Stimulated activated memory B cell treated with anti-CD40 and anti-IgM and Interleukin-4, amounts not matched to agents 10 μg/mL and 1 μg/mL and 100 μg/mL, for 72 hours (primary cell): ENCODE data around the gene PARM1.
"Not testable (repeated sequence)": the region's sequence is repeated elsewhere in the genome, so short reads cannot be mapped to it uniquely, and the experiment has no call there.

Experiments used
- ATAC-seq: fragments of 150-1000 bp; cut with Tn5 transposase; 2 replicates; pipeline ENCODE4 v1.10.0; 2021
- H3K27ac Mint-ChIP-seq: one replicate; pipeline ENCODE4 v1.8.0; 2022; ENCODE audit warnings: mild to moderate bottlenecking, mixed read lengths
- H3K27me3 Mint-ChIP-seq: one replicate; pipeline ENCODE4 v1.8.0; 2022; ENCODE audit warnings: mixed read lengths
- H3K36me3 Mint-ChIP-seq: one replicate; pipeline ENCODE4 v1.8.0; 2022; ENCODE audit warnings: mixed read lengths
- H3K4me1 Mint-ChIP-seq: one replicate; pipeline ENCODE4 v1.8.0; 2022; ENCODE audit warnings: mixed read lengths
- H3K4me3 Mint-ChIP-seq: one replicate; pipeline ENCODE4 v1.8.0; 2022; ENCODE audit warnings: mild to moderate bottlenecking, moderate library complexity, mixed read lengths
- H3K9me3 Mint-ChIP-seq: one replicate; pipeline ENCODE4 v1.8.0; 2022; ENCODE audit warnings: mixed read lengths

The PARM1 gene

GRCh38 chr4:74961230-74961629 is 28.3 kb downstream of the PARM1 start:
- peaks cover 27% of the 10 kb centered on the region for H3K36me3 Mint-ChIP-seq
- H3K4me3 Mint-ChIP-seq = no peak overlapping the region
- peaks cover 8% of the 10 kb centered on the region for H3K9me3 Mint-ChIP-seq
- ATAC-seq = no peak
- no peak overlapping the region for H3K27ac Mint-ChIP-seq
- H3K4me1 Mint-ChIP-seq = peaks cover 9% of the 10 kb centered on the region
- H3K27me3 Mint-ChIP-seq = no peaks in the 10 kb centered on the region

GRCh38 chr4:74962584-74962983 is 29.7 kb downstream of the PARM1 start:
- no peak overlapping the region for H3K4me3 Mint-ChIP-seq
- no peak overlapping the region for H3K27ac Mint-ChIP-seq
- ATAC-seq = no peak
- peaks cover 8% of the 10 kb centered on the region for H3K9me3 Mint-ChIP-seq
- H3K27me3 Mint-ChIP-seq = no peaks in the 10 kb centered on the region
- peaks cover 30% of the 10 kb centered on the region for H3K36me3 Mint-ChIP-seq
- peaks cover 13% of the 10 kb centered on the region for H3K4me1 Mint-ChIP-seq

- Mint-ChIP-seq H3K4me1 (peaks cover 21% of the 10 kb centered on the region), H3K27me3 (no peaks in the 10 kb centered on the region), H3K27ac (no peak overlapping the region), H3K36me3 (peaks cover 30% of the 10 kb centered on the region), H3K4me3 (no peak overlapping the region), H3K9me3 (peaks cover 8% of the 10 kb centered on the region)
- ATAC-seq = no peak
These were observed 31.4 kb downstream of the PARM1 start for GRCh38 chr4:74964311-74964710.

- ATAC-seq = no peak
- no peak overlapping the region for H3K4me3 Mint-ChIP-seq
- H3K27ac Mint-ChIP-seq = no peak overlapping the region
- H3K4me1 Mint-ChIP-seq = peaks cover 23% of the 10 kb centered on the region
- H3K36me3 Mint-ChIP-seq = peaks cover 9% of the 10 kb centered on the region
- no peaks in the 10 kb centered on the region for H3K9me3 Mint-ChIP-seq
- H3K27me3 Mint-ChIP-seq = no peaks in the 10 kb centered on the region
These were observed 34.4 kb downstream of the PARM1 start for GRCh38 chr4:74967324-74967723.

- ATAC-seq = peak; percentile 70
- Mint-ChIP-seq H3K27me3 (no peaks in the 10 kb centered on the region), H3K36me3 (peaks cover 10% of the 10 kb centered on the region), H3K4me3 (no peak overlapping the region), H3K27ac (peak overlapping the region; percentile 34), H3K9me3 (peaks cover under 1% of the 10 kb centered on the region), H3K4me1 (peaks cover 19% of the 10 kb centered on the region)
These were observed 35.7 kb downstream of the PARM1 start for GRCh38 chr4:74968456-74969164.

GRCh38 chr4:74969507-74970474 is 36.9 kb downstream of the PARM1 start:
- H3K9me3 Mint-ChIP-seq = peaks cover 3% of the 10 kb centered on the region
- H3K27me3 Mint-ChIP-seq = no peaks in the 10 kb centered on the region
- ATAC-seq = no peak

GRCh38 chr4:74970577-74970976 is 37.7 kb downstream of the PARM1 start:
- no peak for ATAC-seq
- H3K4me1 Mint-ChIP-seq = peaks cover 19% of the 10 kb centered on the region
- H3K27ac Mint-ChIP-seq = no peak overlapping the region
- no peaks in the 10 kb centered on the region for H3K27me3 Mint-ChIP-seq
- peaks cover 3% of the 10 kb centered on the region for H3K9me3 Mint-ChIP-seq
- H3K36me3 Mint-ChIP-seq = peaks cover 14% of the 10 kb centered on the region
- H3K4me3 Mint-ChIP-seq = no peak overlapping the region

More at GRCh38 chr4:74969507-74970474, 36.9 kb downstream of the PARM1 start:
- H3K36me3 Mint-ChIP-seq = peaks cover 14% of the 10 kb centered on the region
- H3K27ac Mint-ChIP-seq = peak overlapping the region; percentile 34
- no peak overlapping the region for H3K4me3 Mint-ChIP-seq
- H3K4me1 Mint-ChIP-seq = peaks cover 19% of the 10 kb centered on the region

- Mint-ChIP-seq H3K9me3 (peaks cover 3% of the 10 kb centered on the region), H3K36me3 (peaks cover 20% of the 10 kb centered on the region), H3K27ac (no peak overlapping the region), H3K27me3 (no peaks in the 10 kb centered on the region), H3K4me1 (peaks cover 13% of the 10 kb centered on the region), H3K4me3 (no peak overlapping the region)
- no peak for ATAC-seq
These were observed 38.9 kb downstream of the PARM1 start for GRCh38 chr4:74971862-74972261.

- Mint-ChIP-seq H3K4me3 (no peak overlapping the region), H3K9me3 (peaks cover 15% of the 10 kb centered on the region), H3K27ac (no peak overlapping the region), H3K36me3 (peaks cover 33% of the 10 kb centered on the region), H3K27me3 (no peaks in the 10 kb centered on the region), H3K4me1 (no peaks in the 10 kb centered on the region)
- ATAC-seq = no peak
These were observed 42.2 kb downstream of the PARM1 start for GRCh38 chr4:74975082-74975481.

GRCh38 chr4:74975848-74976824 is 43.2 kb downstream of the PARM1 start:
- ATAC-seq = no peak
- Mint-ChIP-seq H3K36me3 (peaks cover 30% of the 10 kb centered on the region), H3K4me1 (no peaks in the 10 kb centered on the region), H3K9me3 (peaks cover 15% of the 10 kb centered on the region), H3K27me3 (no peaks in the 10 kb centered on the region), H3K27ac (no peak overlapping the region), H3K4me3 (no peak overlapping the region)

GRCh38 chr4:74982546-74983252 is 49.8 kb downstream of the PARM1 start:
- ATAC-seq = no peak
- no peaks in the 10 kb centered on the region for H3K4me1 Mint-ChIP-seq
- no peaks in the 10 kb centered on the region for H3K27me3 Mint-ChIP-seq
- H3K27ac Mint-ChIP-seq = no peak overlapping the region
- H3K9me3 Mint-ChIP-seq = peaks cover 8% of the 10 kb centered on the region
- peaks cover 6% of the 10 kb centered on the region for H3K36me3 Mint-ChIP-seq
- H3K4me3 Mint-ChIP-seq = no peak overlapping the region

- Mint-ChIP-seq H3K4me3 (no peak overlapping the region), H3K36me3 (peaks cover 6% of the 10 kb centered on the region), H3K27ac (no peak overlapping the region), H3K9me3 (peaks cover 8% of the 10 kb centered on the region), H3K27me3 (no peaks in the 10 kb centered on the region), H3K4me1 (no peaks in the 10 kb centered on the region)
- no peak for ATAC-seq
These were observed 50.3 kb downstream of the PARM1 start for GRCh38 chr4:74983253-74983635.

GRCh38 chr4:74990276-74990875 is 57.5 kb downstream of the PARM1 start:
- ATAC-seq = no peak

GRCh38 chr4:74994436-74994835 is 61.5 kb downstream of the PARM1 start:
- not testable (repeated sequence) for H3K27me3 Mint-ChIP-seq, H3K4me1 Mint-ChIP-seq, H3K27ac Mint-ChIP-seq, H3K4me3 Mint-ChIP-seq, ATAC-seq, H3K9me3 Mint-ChIP-seq, H3K36me3 Mint-ChIP-seq

More at GRCh38 chr4:74990276-74990875, 57.5 kb downstream of the PARM1 start:
- H3K36me3 Mint-ChIP-seq = no peaks in the 10 kb centered on the region
- H3K27ac Mint-ChIP-seq = no peak overlapping the region
- no peaks in the 10 kb centered on the region for H3K4me1 Mint-ChIP-seq
- peaks cover 3% of the 10 kb centered on the region for H3K9me3 Mint-ChIP-seq
- no peak overlapping the region for H3K4me3 Mint-ChIP-seq
- H3K27me3 Mint-ChIP-seq = no peaks in the 10 kb centered on the region
